ENCODE data around the gene PLS3. TPM values are rescaled to one million over a fixed set of nuclear protein-coding genes. Genes with fewer than 3 reads are reported as not detected.

Gene PLS3
- total and polyA plus RNA-seq, 2 of the 13 experiments (the other 11 are each of a cell fraction or from before 2014, with no cell fraction given), result 55.7 to 99.9 TPM

- no peak for TF ChIP-seq UBTF (CRISPR knock-in tag; IDR thresholded peaks at IDR 0.05)
- no peak for TF ChIP-seq PRDM4 (CRISPR knock-in tag; IDR thresholded peaks at IDR 0.05; ENCODE audit: borderline replicate concordance)
- TF ChIP-seq TAF15 (IDR thresholded peaks at IDR 0.05; ENCODE audit: low read depth, low read length, poor library complexity, severe bottlenecking), result no peak
Measured at GRCh38 chrX:115561605-115562479, 868 bp downstream of the PLS3 start (continued).

- ATAC-seq (no peak), DNase-seq (ENCODE audit: low spot score) (peak; percentile 13), FAIRE-seq (no peak)
- TF ChIP-seq BHLHE40 (IDR thresholded peaks at IDR 0.05; ENCODE audit: low read length) (peak; percentile 26; the same call in 1 of the 2 replicates), ATF3 (CRISPR knock-in tag; IDR thresholded peaks at IDR 0.05) (no peak), TEAD3 (CRISPR knock-in tag; optimal IDR thresholded peaks at IDR 0.05; ENCODE audit: borderline replicate concordance) (peak; percentile 61), USF2 (IDR thresholded peaks at IDR 0.05; ENCODE audit: low read depth, low read length) (peak; percentile 92), USF2 (CRISPR knock-in tag; IDR thresholded peaks at IDR 0.05; ENCODE audit: borderline replicate concordance) (peak; percentile 89; the same call in 1 of the 2 replicates), RAD51 (IDR thresholded peaks at IDR 0.05; ENCODE audit: borderline replicate concordance) (peak; percentile 74), XRCC5 (optimal IDR thresholded peaks at IDR 0.05; ENCODE audit: low read length) (no peak)
- no TSS peak for BruUV-seq (replicated peaks)
- peaks cover 37% of the 10 kb centered on the region for H3K4me1 ChIP-seq (ENCODE audit: insufficient read depth, low read length)
- H3K9me3 ChIP-seq (ENCODE audit: low read length), result no peaks in the 10 kb centered on the region
- 0% methylated on average over 7 of the region's 9 CpGs for WGBS (ENCODE audit: low lambda C conversion rate)
- no peaks in the 10 kb centered on the region; a peak in 1 of 5 replicates for H3K27me3 ChIP-seq (ENCODE audit: control insufficient read depth in 1 of 2, insufficient read depth in 2 of 2, low read length in 2 of 2)
- 0 out of 2 replicates have a peak, but pooled peaks cover 3% of the 10 kb centered on the region for H4K20me1 ChIP-seq (ENCODE audit: insufficient read depth, low read length)
- H3K79me2 ChIP-seq (ENCODE audit: insufficient read depth, low read length), result peaks cover 42% of the 10 kb centered on the region
- intact Hi-C loops (cut with micrococcal nuclease; ENCODE audit: unreplicated experiment), result loop anchor here (5.0 kb wide), 2 partner anchors 215 to 390 kb away; no protein-coding TSS in a partner anchor
- ChIA-PET CTCF (ENCODE audit: low intra/inter-chr PET ratio, low total read pairs) (no interaction called here), POLR2A (interaction anchor here (0.9 to 2.6 kb wide), 2 partner anchors 20 to 218 kb away, joined by 3 to 18 read pairs; no protein-coding TSS in a partner anchor)
- in situ Hi-C loops (cut with HindIII; ENCODE audit: extremely low pct_ligation_motif_present, low pct_unique_long_range_greater_than_20kb), result loop anchor here (5.0 kb wide), 1 partner anchor 230 kb away; no protein-coding TSS in a partner anchor
- H3K4me3 ChIP-seq (replicated peaks in 1 of 3; ENCODE audit: insufficient read depth in 1 of 3, low read depth in 2 of 3, low read length in 3 of 3), result peak overlapping the region; percentile 67 to 78 (median 69)
- peak overlapping the region; percentile 78 for H3K27ac ChIP-seq (ENCODE audit: extremely low read length, insufficient read depth, low read length)
- peak overlapping the region; percentile 75 for H3K9ac ChIP-seq (ENCODE audit: insufficient read depth, low read depth, low read length)
- H3K36me3 ChIP-seq (replicated peaks in 1 of 2; ENCODE audit: control insufficient read depth in 1 of 2, insufficient read depth in 2 of 2, low read length in 2 of 2), result no peaks in the 10 kb centered on the region
- peak overlapping the region; percentile 73 for H3K4me2 ChIP-seq (ENCODE audit: low read depth, low read length)
- H2AFZ ChIP-seq (ENCODE audit: low read length), result no peak overlapping the region
Measured at GRCh38 chrX:115562480-115562847, 1.5 kb downstream of the PLS3 start.
